Measurements from ENCODE around the gene RSAD1. TPM values are rescaled to one million over a fixed set of nuclear protein-coding genes. Genes with fewer than 3 reads are reported as not detected.

The RSAD1 gene
- total RNA-seq, 1 donor from 2014 or later: 25.9 TPM

GRCh38 chr17:50506298-50506697 lies 27.6 kb downstream of the RSAD1 start:
- Mint-ChIP-seq H3K27ac (ENCODE audit: unreplicated experiment) (no peak overlapping the region), H3K27me3 (ENCODE audit: unreplicated experiment) (peaks cover 10% of the 10 kb centered on the region), H3K9me3 (ENCODE audit: unreplicated experiment) (no peaks in the 10 kb centered on the region), H3K4me1 (ENCODE audit: unreplicated experiment) (peaks cover 17% of the 10 kb centered on the region), H3K4me3 (ENCODE audit: unreplicated experiment) (peak overlapping the region; percentile 15), H3K36me3 (ENCODE audit: low read depth, unreplicated experiment) (no peaks in the 10 kb centered on the region)
- TF ChIP-seq CTCF (IDR thresholded peaks at IDR 0.05; ENCODE audit: unreplicated experiment): no peak
- no peak for DNase-seq (ENCODE audit: low spot score)

- peak; percentile 77 for DNase-seq (ENCODE audit: low spot score)
- peak within 1 kb of the TSS; percentile 91 for H3K4me3 Mint-ChIP-seq (ENCODE audit: unreplicated experiment)
- H3K27ac Mint-ChIP-seq (ENCODE audit: unreplicated experiment): no peak within 1 kb of the TSS
- peaks cover 17% of the 10 kb centered on the region for H3K4me1 Mint-ChIP-seq (ENCODE audit: unreplicated experiment)
- TF ChIP-seq CTCF (IDR thresholded peaks at IDR 0.05; ENCODE audit: unreplicated experiment): no peak
- no peaks in the 10 kb centered on the region for H3K9me3 Mint-ChIP-seq (ENCODE audit: unreplicated experiment)
- H3K27me3 Mint-ChIP-seq (ENCODE audit: unreplicated experiment): peaks cover 15% of the 10 kb centered on the region
- H3K36me3 Mint-ChIP-seq (ENCODE audit: low read depth, unreplicated experiment): no peaks in the 10 kb centered on the region
These were observed 29.4 kb downstream of the RSAD1 start, which contains the start of gene MYCBPAP for GRCh38 chr17:50507871-50508572. Gene MYCBPAP, plus strand, starts transcription at chr17:50508439. Its CDS starts 236 bp downstream, at chr17:50508675.

GRCh38 chr17:50508573-50509460 lies 30.2 kb downstream of the RSAD1 start:
- no peak overlapping the region for H3K27ac Mint-ChIP-seq (ENCODE audit: unreplicated experiment)

GRCh38 chr17:50511058-50511457 lies 32.4 kb downstream of the RSAD1 start:
- Mint-ChIP-seq H3K9me3 (ENCODE audit: unreplicated experiment) (no peaks in the 10 kb centered on the region), H3K27ac (ENCODE audit: unreplicated experiment) (no peak overlapping the region), H3K4me1 (ENCODE audit: unreplicated experiment) (peaks cover 14% of the 10 kb centered on the region), H3K27me3 (ENCODE audit: unreplicated experiment) (peaks cover 12% of the 10 kb centered on the region), H3K36me3 (ENCODE audit: low read depth, unreplicated experiment) (no peaks in the 10 kb centered on the region), H3K4me3 (ENCODE audit: unreplicated experiment) (no peak overlapping the region)
- DNase-seq (ENCODE audit: low spot score): no peak
- TF ChIP-seq CTCF (IDR thresholded peaks at IDR 0.05; ENCODE audit: unreplicated experiment): no peak

More at GRCh38 chr17:50508573-50509460, 30.2 kb downstream of the RSAD1 start:
- no peak for DNase-seq (ENCODE audit: low spot score)
- no peaks in the 10 kb centered on the region for H3K9me3 Mint-ChIP-seq (ENCODE audit: unreplicated experiment)
- H3K36me3 Mint-ChIP-seq (ENCODE audit: low read depth, unreplicated experiment): no peaks in the 10 kb centered on the region
- H3K27me3 Mint-ChIP-seq (ENCODE audit: unreplicated experiment): peaks cover 15% of the 10 kb centered on the region
- peaks cover 14% of the 10 kb centered on the region for H3K4me1 Mint-ChIP-seq (ENCODE audit: unreplicated experiment)
- peak overlapping the region; percentile 91 for H3K4me3 Mint-ChIP-seq (ENCODE audit: unreplicated experiment)
- no peak for TF ChIP-seq CTCF (IDR thresholded peaks at IDR 0.05; ENCODE audit: unreplicated experiment)
